Neural progenitor cell (in vitro differentiated cells): ENCODE results near the gene RNF123.
"Not testable (repeated sequence)": the region's sequence is repeated elsewhere in the genome, so short reads cannot be mapped to it uniquely, and the experiment has no call there.

Experiments
- EZH2 ChIP-seq: fragments of 200-600 bp; sonication (generic); IDR thresholded peaks from 2 replicates; pipeline ENCODE4 v1.6.1; 2017; ENCODE audit warnings: antibody characterized with exemption, mild to moderate bottlenecking, moderate library complexity
- EZH2phosphoT487 ChIP-seq: fragments of 200-600 bp; sonication (generic); IDR thresholded peaks from 2 replicates; pipeline ENCODE4 v1.6.1; 2017; ENCODE audit warnings: antibody characterized with exemption
- TF ChIP-seq, protein P1 (sequence below): fragments of 200-600 bp; sonication (generic); IDR thresholded peaks from 2 replicates; pipeline ENCODE4 v1.5.1; 2017; ENCODE audit warnings: antibody characterized with exemption, mild to moderate bottlenecking

- TF ChIP-seq, protein P1, sequence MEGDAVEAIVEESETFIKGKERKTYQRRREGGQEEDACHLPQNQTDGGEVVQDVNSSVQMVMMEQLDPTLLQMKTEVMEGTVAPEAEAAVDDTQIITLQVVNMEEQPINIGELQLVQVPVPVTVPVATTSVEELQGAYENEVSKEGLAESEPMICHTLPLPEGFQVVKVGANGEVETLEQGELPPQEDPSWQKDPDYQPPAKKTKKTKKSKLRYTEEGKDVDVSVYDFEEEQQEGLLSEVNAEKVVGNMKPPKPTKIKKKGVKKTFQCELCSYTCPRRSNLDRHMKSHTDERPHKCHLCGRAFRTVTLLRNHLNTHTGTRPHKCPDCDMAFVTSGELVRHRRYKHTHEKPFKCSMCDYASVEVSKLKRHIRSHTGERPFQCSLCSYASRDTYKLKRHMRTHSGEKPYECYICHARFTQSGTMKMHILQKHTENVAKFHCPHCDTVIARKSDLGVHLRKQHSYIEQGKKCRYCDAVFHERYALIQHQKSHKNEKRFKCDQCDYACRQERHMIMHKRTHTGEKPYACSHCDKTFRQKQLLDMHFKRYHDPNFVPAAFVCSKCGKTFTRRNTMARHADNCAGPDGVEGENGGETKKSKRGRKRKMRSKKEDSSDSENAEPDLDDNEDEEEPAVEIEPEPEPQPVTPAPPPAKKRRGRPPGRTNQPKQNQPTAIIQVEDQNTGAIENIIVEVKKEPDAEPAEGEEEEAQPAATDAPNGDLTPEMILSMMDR: not testable (repeated sequence)
- not testable (repeated sequence) for TF ChIP-seq EZH2, EZH2phosphoT487
Measured at GRCh38 chr3:49685103-49685502, 4.3 kb upstream of the RNF123 start.
